BJ (cell line): ENCODE measurements around the gene SRMS. TPM values are rescaled to one million over a fixed set of nuclear protein-coding genes. Genes with fewer than 3 reads are reported as not detected.

ENCODE experiments used
- CTCF ChIA-PET: fragments of 350-600 bp; formaldehyde crosslinking; extraction: SDS; loops from one replicate; lab custom pipeline; 2021; ENCODE audit warnings: antibody characterized with exemption, inconsistent platforms; lab: Yijun Ruan, JAX
- POLR2A ChIA-PET: fragments of 300-600 bp; sonication (Branson Sonifier 250); formaldehyde crosslinking; extraction: SDS; loops from one replicate; lab custom pipeline; 2021; ENCODE audit warnings: antibody characterized with exemption; lab: Charles Lee
- DNase-seq: peaks from one replicate; pipeline ENCODE4 v3.0.0-alpha.2; 2011; ENCODE audit warnings: low read depth
- H3K27me3 ChIP-seq: 2 replicates; pipeline ENCODE4 v1.6.0; 2011; ENCODE audit warnings: low read length; ENCODE audit not compliant: control insufficient read depth, insufficient read depth
- H3K36me3 ChIP-seq: 2 replicates; pipeline ENCODE4 v1.5.1; 2011; ENCODE audit warnings: low read length; ENCODE audit not compliant: control insufficient read depth, insufficient read depth
- H3K4me3 ChIP-seq: 2 replicates; pipeline ENCODE4 v1.5.1; 2011; ENCODE audit warnings: low read depth, mild to moderate bottlenecking, control low read depth, low read length
- polyA plus RNA-seq: library from polyadenylated mRNA; depleted of rRNA; stranded (reverse); fragments of >200 nt; gene quantifications from 2 replicates; pipeline ENCODE4 v1.2.3, GENCODE V29; 2011
- TF ChIP-seq, protein P1 (sequence below): IDR thresholded peaks from 2 replicates; pipeline ENCODE4 v1.5.1; 2011; ENCODE audit warnings: low read depth, mild to moderate bottlenecking, control low read depth, inconsistent platforms, low read length, moderate library complexity; ENCODE audit not compliant: insufficient read depth

Gene SRMS
- polyA plus RNA-seq, 1 experiment: not detected

DNA sequence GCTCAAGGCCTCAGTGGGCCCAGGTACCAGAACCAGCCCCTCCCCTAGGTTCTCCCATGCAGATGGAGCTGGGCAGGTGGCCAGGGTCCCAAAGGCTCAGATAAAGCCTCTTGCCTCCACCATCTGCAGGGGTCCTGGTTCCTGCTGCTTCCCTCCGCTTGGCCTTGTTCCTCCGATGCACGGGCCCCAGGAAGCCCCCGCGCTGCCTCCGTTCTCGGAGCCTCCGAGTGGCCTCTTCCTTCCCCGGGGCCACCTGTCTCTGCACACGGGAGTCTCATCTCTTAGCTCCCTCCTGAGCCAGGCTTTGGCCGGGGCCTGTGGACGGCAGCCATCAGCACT, 8.5 kb downstream of the SRMS start:
- POLR2A ChIA-PET: no interaction called here
- TF ChIP-seq, protein P1, sequence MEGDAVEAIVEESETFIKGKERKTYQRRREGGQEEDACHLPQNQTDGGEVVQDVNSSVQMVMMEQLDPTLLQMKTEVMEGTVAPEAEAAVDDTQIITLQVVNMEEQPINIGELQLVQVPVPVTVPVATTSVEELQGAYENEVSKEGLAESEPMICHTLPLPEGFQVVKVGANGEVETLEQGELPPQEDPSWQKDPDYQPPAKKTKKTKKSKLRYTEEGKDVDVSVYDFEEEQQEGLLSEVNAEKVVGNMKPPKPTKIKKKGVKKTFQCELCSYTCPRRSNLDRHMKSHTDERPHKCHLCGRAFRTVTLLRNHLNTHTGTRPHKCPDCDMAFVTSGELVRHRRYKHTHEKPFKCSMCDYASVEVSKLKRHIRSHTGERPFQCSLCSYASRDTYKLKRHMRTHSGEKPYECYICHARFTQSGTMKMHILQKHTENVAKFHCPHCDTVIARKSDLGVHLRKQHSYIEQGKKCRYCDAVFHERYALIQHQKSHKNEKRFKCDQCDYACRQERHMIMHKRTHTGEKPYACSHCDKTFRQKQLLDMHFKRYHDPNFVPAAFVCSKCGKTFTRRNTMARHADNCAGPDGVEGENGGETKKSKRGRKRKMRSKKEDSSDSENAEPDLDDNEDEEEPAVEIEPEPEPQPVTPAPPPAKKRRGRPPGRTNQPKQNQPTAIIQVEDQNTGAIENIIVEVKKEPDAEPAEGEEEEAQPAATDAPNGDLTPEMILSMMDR: no peak
- H3K36me3 ChIP-seq: no peaks in the 10 kb centered on the region
- no peak for DNase-seq
- no peak overlapping the region for H3K4me3 ChIP-seq
- CTCF ChIA-PET: interaction anchor here (0.8 to 5.8 kb wide), 10 partner anchors 12 to 581 kb away, joined by 3 to 53 read pairs (median 4); partner anchors contain the start of genes PRPF6, SAMD10 and TPD52L2
- no peaks in the 10 kb centered on the region for H3K27me3 ChIP-seq

DNA sequence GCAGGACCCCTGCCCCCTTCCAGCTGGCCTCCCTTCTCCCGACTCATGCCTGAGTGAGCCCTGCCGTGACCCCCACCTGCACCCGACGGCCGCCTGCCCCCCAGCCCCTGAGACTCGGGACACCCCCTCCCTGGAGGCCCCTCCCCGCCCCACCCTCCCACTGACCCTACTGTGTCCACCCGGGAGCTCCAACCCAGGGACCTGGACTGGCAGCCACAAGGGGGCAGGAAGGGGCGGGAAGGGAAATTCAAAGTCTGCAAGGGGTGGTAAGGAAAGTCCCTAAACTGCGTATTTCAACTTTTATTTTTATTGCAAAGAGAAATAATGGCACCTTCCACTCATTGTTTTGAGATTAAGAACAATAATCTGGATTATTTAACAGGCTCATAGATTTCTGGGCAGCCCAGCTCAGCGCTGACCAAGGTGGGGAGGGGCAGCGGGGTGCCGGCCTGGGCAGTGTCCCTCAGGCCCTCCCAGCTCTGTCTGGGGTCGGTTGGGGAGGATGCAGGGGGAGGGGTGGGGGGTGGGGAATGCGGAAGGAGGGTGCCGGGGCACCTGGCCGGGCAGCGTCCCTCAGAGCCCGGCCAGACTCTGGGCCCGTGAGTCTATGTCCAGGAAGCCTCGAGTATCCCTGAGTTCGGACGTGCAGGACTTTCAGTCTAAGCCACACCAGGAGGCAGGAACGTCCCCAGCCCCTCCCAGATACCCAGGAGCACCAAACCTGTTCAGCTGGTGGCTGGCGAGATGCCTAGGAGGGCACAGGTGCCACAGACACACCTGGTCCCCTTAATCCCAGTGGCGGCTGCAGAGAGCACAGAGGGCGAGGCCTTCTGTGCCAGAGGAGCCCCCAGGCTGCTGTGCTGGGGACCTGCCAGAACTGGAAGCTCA, 9.1 kb downstream of the SRMS start:
- Histone ChIP-seq H3K27me3 (no peaks in the 10 kb centered on the region), H3K36me3 (no peaks in the 10 kb centered on the region), H3K4me3 (peak overlapping the region; percentile 30)
- CTCF ChIA-PET: interaction anchor here (0.7 to 5.8 kb wide), 32 partner anchors 8 to 582 kb away, joined by 3 to 53 read pairs (median 4); partner anchors contain the start of genes GMEB2, PRPF6, RTEL1 and SAMD10
- no peak for DNase-seq
- TF ChIP-seq, protein P1: no peak
- POLR2A ChIA-PET: interaction anchor here (0.9 kb wide), 1 partner anchor 327 kb away, joined by 3 read pairs; no protein-coding TSS in a partner anchor

DNA sequence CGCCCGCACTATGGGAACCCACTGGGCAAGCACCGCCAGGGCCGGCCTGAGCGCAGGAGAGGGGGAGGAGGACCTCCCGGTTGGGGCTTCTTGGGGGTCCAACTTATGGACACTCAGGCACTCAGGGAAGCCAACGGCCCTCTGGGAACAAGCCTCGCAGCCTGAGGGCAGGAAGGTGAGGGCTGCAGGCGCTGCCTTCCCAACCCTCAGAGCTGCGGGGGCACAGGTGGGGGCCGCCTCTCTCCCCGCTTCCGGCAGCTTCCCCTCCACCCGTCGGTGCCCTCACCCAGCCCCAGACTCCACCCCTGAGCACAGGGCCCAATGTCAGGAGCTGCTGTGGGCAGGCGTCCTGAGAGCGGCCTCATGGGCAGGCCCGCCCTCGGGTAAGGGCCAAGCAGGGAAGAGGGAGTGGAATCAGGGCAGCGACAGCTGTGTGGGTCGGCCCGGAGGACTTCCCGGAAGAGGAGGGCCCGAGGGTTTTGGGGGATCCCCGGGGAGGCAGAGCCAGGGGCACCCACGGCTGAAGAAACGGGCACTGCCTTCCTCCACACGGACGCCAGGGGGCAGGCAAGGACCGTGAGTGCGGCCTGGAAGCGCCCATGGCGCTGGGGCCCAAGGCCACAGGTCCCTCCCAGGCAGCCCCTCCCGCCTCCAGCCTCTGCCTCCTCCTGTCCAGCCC, 9.9 kb downstream of the SRMS start:
- DNase-seq: peak; percentile 47
- Histone ChIP-seq H3K36me3 (no peaks in the 10 kb centered on the region), H3K4me3 (peak overlapping the region; percentile 30), H3K27me3 (no peaks in the 10 kb centered on the region)
- TF ChIP-seq, protein P1: peak; percentile 95
- ChIA-PET POLR2A (interaction anchor here (0.9 kb wide), 1 partner anchor 328 kb away, joined by 3 read pairs; no protein-coding TSS in a partner anchor), CTCF (interaction anchor here (0.5 to 5.8 kb wide), 40 partner anchors 8 to 583 kb away, joined by 3 to 53 read pairs (median 4); partner anchors contain the start of genes GMEB2, PRPF6, RTEL1 and SAMD10)

DNA sequence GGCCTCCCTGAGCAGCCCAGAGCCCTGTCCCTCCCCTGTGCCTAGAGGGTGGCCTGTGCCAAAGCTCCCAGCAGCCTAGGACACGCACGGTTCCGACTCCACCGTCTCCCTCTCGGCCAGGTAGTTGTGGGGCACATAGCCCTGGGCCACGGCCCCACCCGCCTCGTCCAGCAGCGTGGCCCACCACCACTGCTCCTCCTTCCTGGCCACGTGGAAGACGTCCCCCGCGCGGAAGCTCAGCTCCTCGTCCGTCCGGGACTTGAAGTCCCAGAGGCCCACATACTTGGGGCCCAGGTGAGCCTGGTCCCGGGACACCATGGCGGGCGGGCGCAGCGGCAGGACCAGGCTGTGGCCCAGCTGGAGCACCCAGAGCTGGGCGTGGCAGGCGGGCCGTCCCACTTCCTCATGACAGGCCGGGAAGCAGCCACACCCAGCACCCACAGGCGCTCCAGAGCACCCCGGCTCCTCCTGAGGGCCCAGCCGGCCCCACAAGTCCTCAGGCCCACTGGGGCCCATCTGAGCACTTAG, 10.5 kb downstream of the SRMS start, which contains the start of gene PTK6:
Gene PTK6, minus strand, starts transcription at position 380 of the 528 bp plus-strand sequence. Its CDS starts 62 bp downstream, at position 318.
- ChIA-PET CTCF (interaction anchor here (0.5 to 5.8 kb wide), 35 partner anchors 9 to 583 kb away, joined by 3 to 53 read pairs (median 4); partner anchors contain the start of genes PRPF6, RTEL1, SAMD10 and SRMS), POLR2A (no interaction called here)
- TF ChIP-seq, protein P1: no peak
- Histone ChIP-seq H3K36me3 (no peaks in the 10 kb centered on the region), H3K27me3 (peaks cover 2% of the 10 kb centered on the region; the same call in 1 of the 2 replicates), H3K4me3 (peak within 1 kb of the TSS; percentile 30)
- DNase-seq: no peak
